ENCODE data around the gene FKBP1C.
"Not testable (repeated sequence)": the region's sequence is repeated elsewhere in the genome, so short reads cannot be mapped to it uniquely, and the experiment has no call there.

Gene FKBP1C

GRCh38 chr6:63211343-63211742 is at the start of gene FKBP1C:
Gene FKBP1C, plus strand, starts transcription at chr6:63211469.
- DNase-seq = not testable (repeated sequence)

DNA sequence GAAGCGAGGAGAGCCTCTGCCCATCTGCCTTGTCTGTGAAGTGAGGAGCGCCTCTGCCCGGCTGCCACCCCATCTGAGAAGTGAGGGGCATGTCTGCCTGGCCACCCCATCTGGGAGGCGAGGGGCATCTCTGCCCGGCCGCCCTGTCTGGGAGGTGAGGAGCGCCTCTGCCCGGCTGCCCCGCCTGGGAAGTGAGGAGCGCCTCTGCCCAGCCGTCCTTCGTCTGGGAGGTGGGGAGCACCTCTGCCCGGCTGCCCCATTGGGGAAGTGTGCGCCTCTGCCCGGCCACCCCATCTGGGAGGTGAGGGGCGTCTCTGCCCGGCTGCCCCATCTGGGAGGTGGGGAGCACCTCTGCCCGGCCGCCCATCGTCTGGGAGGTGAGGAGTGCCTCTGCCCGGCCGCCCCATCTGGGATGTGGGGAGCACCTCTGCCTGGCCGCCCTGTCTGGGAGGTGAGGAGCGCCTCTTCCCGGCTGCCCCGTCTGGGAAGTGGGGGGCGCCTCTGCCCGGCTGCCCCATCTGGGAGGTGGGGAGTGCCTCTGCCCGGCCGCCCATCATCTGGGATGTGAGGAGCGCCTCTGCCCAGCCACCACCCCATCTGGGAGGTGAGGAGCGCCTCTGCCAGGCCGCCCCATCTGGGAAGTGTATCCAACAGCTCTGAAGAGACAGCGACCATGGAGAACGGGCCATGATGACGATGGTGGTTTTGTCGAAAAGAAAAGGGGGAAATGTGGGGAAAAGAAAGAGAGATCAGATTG is 47.0 kb upstream of the FKBP1C start:
- not testable (repeated sequence) for DNase-seq

DNA sequence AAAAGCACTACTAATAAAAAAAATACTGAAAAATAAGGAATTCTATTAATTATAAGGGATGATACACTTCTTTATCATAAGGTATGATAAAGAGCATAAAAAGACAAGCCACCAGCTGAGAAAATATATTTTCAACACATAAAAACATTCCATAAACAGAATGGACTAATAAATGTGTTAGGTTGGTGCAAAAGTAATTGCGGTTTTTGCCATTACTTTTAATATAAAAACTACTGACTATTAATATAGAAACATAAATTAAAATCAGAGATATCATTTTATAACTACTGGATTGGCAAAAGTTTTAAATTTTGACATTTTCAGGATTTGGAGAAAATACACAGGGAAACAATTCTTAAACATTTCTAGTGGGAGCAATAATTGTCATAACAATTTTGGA is 37.1 kb upstream of the FKBP1C start:
- DNase-seq = no peak

GRCh38 chr6:63176181-63176580 is 35.1 kb upstream of the FKBP1C start:
- no peak for DNase-seq

- no peak for DNase-seq
Measured at GRCh38 chr6:63180367-63180766, 30.9 kb upstream of the FKBP1C start.

DNA sequence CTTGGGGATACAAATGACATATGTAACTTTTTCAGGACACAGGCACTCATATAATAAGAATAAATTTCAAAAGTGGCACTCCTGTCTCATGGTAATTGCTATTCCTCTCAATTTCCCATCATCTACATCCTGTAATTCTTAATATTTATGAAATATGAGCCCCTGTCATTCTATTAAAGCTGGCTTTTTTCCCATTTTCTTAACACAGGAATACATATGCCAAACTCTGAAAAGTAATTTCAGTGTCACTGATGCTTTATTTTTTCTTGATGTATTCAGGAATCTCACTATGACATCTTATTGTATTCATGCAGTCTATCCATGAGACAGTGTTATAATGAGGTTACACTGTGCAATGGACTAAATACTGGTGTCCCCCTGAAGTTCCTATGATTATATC is 24.3 kb upstream of the FKBP1C start:
- no peak for DNase-seq

DNA sequence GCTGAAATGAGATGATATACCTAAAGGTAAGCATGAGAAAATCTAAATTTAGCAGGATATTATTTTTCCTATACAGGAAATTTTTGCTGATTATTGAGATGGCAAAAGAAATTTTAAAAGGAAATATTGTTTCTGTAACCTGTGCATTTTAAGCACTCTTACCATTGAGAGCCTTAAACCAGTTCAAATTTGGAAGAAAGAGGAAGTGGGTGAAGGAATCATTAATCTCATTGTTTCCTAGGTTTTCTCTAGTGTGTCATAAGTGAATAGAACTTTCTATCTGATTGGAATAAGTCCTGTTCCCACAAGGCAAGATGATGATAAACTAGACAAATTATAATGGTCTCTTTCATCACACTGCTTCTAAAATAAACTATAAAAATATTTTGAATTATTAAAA is 22.4 kb upstream of the FKBP1C start:
- no peak for DNase-seq

DNA sequence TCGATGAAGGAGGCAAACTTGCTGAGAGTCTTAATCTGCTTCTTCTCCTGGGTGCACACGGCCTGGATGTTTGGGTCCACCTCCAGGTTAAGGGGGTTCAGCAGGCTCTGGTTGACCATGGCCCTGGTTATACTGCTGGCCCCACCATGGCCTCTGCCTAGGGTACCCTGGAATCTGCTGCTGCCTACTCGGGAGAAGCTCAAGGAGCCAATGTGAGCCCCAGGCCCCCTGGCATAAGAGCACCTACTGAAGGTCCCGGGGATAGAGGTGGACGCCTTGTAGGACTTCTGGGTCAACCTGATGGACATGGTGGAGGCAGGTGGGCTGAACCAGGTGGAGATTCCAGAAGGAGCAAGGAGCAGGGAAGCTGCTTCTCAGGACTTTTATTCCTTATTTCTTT is 17.9 kb upstream of the FKBP1C start:
- no peak for DNase-seq

GRCh38 chr6:63197741-63198140 is 13.5 kb upstream of the FKBP1C start:
- no peak for DNase-seq

DNA sequence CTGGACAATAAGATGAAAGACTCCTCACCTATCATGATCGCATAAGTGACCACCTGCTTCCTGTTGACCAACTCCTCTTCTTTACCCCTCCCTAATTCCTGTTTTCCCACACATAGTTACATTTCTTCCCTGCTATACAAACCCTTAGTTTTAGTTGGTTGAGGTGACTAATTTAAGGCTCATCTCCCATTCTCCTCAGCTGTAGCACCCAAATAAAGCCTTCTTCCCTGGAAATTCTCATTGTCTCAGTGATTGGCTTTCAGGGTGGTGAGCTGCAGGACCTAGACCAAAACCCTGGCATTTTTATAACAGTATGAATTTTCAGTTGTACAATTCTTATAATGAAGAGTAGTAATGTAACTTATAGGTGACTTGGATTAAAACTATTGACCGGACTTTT is 2.1 kb downstream of the FKBP1C start:
- no peak for DNase-seq

DNA sequence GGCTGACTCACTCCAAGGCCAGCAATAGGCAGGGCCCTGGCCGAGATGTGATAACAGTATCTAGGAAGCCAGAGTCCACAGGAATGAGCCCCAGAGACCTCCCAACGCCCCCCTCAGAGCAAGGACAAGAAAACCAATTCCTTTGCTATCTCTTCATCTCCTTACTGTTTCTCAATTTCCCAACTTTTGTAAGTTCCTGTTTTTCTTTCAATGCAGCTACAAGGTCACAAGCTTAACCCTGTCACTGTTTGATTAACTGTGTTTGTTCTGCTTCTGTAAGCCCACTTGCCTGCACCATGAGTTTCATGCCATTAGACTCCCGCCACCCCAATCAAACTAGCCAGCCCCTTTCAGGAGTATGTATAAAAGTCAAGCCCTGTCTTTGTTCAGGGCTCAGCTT is 3.5 kb downstream of the FKBP1C start:
- DNase-seq = no peak

- DNase-seq = no peak
Measured at GRCh38 chr6:63224179-63224578, 12.9 kb downstream of the FKBP1C start.

GRCh38 chr6:63225987-63226386 is 14.7 kb downstream of the FKBP1C start:
- not testable (repeated sequence) for DNase-seq

- DNase-seq = not testable (repeated sequence)
Measured at GRCh38 chr6:63227928-63228894, 16.9 kb downstream of the FKBP1C start.

DNA sequence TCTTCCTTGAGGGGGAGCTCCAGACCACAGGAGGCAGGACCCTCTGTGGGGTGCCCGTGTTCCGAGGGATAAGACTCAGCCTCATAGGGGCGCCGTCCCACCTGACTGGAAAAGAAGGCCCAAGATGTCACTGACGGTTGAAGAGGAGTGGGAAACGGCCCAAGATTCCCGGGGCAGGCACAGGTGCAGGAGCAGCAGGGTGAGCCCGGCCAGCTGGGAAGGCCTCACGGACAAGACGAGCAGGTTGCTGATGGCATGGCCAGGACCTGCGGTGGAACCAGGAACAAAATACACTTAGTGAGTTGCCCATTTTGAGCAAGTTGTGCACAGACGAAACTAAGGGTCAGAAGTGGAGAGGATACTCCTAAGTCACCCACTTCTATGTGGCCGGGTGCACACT is 18.8 kb downstream of the FKBP1C start:
- not testable (repeated sequence) for DNase-seq

DNA sequence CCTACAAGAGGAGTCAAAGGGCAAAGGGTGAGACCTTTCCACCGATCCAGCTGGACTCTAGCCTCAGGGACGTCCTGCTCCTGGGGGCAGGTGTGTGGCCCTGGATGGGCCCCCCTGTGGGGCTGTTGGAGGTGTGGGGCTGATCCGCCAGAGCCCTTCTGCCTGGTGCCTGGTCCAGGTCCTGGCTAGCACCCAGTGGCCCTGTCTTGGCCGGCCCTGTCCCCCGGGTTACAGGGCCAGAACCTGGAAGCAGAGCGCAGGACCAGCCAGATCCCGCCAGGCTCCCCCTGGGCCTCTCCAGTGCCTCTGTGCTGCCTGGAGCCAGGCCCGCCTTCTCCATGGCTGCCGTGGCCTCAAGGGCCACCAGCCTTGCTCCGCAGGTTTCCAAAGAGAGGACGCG is 19.2 kb downstream of the FKBP1C start:
- DNase-seq = not testable (repeated sequence)

DNA sequence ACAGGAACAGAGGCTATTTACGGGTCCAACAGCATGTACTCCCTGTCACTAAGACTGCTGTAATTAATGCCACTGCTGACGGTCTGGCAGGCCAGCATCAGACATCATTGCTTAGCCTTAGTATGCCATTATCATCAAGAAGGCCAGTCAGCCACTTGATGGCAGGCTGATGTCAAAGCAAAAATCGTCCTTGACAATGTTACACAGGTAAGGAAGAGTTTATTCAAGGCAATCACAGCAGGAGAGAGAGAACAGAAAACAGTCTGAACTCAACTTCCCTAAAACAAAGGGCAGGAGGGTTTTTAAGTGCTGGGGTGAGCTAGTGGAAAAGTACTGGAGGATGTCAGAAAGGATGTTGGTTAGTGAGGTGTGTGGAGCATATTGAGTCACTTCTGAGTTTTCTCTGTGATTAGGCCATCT is 25.1 kb downstream of the FKBP1C start:
- DNase-seq = no peak

- DNase-seq = no peak
Measured at GRCh38 chr6:63245420-63245819, 34.2 kb downstream of the FKBP1C start.

DNA sequence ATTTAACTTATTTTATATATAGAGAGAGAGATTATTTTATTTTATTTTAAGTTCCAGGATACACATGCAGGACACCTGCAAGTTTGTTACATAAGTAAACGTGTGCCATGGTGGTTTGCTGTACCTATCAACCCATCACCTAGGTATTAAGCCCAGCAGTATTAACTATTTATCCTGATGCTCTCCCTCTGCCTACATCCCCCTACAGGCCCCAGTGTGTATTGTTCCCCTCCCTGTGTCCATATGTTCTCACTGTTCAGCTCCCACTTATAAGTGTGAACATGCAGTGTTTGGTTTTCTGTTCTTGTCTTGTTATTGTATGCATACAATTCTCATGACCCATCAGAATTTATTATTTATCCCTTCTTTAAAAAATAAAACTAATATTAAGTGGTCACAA is 34.6 kb downstream of the FKBP1C start:
- DNase-seq = no peak

DNA sequence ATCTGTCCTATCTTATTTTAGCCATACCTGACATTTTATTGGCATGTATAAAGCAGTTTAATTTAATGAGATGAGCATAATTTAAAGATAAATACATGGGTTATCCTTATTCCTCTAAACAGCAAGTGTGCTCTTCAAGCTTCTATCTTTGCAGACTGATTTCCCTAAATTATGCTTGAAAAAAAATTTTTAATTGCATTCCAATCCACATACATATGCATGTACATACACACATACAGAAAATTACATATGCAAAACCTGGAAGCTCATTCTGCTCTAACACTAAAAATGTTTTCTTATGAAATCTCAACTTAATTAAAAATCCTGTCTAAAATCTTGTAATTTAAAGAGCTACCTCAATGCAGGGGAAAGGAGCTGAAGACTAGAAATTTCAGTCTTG is 35.3 kb downstream of the FKBP1C start:
- DNase-seq = no peak

DNA sequence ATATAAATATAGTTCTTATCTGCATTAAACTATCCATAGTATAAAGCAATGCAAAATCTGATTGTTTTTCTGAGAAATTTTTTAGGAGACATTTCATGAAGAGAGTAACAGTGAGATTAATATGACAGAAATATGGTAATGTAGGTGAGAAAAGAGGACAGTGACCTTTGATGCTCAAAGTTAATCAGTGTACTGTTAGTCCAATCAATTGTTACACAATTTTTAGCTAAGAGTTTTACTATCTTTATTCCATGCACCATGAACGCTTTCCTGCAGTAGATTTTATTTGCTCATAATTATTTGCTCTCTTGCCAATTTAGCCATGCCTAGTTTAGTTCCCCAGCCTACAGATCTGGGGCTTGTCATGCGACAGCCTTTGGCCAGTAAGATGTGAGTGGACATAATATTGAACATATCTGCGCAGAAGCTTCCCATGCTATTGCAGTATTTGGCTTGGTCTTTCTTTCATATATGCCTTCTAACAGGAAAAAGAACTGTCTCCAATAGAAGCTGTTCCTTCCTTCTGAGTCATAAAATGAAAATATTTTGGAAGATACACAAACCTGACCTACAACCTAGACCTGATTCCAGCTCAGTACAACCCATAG is 38.7 kb downstream of the FKBP1C start:
- DNase-seq = no peak

GRCh38 chr6:63259153-63259552 is 47.9 kb downstream of the FKBP1C start:
- no peak for DNase-seq

DNA sequence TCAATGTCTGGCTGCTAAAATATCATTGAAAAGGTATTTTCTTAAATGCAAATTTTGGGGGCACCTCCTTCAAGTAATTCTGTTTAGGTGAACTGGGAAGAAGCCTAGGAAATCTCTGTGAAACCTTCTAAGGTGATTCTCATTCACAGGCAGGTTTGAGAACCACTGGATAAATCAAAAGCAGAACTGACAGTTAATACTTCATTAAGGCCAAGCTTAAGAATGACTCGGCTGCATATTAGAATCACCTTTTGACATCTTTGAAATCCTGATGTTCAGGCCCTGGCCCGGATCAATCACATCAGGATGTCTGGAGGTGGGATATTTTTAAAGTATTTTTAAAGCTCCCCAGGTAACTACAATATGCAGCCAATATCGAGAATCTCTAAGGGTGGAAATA is 50.6 kb downstream of the FKBP1C start:
- no peak for DNase-seq
